Measurements from ENCODE around the gene NEDD4L. TPM values are rescaled to one million over a fixed set of nuclear protein-coding genes. Genes with fewer than 3 reads are reported as not detected.
A peak's percentile ranks its signal among the peaks of the same experiment; 100 is the strongest.

Gene NEDD4L
- total RNA-seq, 1 donor from 2014 or later: 93.9 TPM

GRCh38 chr18:58177896-58178470 is 134.0 kb downstream of the NEDD4L start:
- H3K27ac ChIP-seq (ENCODE audit: low read depth, low read length): no peak overlapping the region
- no peak overlapping the region for H3K4me2 ChIP-seq (ENCODE audit: low read length)
- no peak overlapping the region for H3K4me3 ChIP-seq (ENCODE audit: insufficient read depth, low read depth, low read length)
- FAIRE-seq (no peak), DNase-seq (ENCODE audit: low read depth) (no peak)
- H3K4me1 ChIP-seq (ENCODE audit: insufficient read depth, low read length): peaks cover 13% of the 10 kb centered on the region
- H3K4me3 Mint-ChIP-seq (ENCODE audit: unreplicated experiment): no peak overlapping the region
- H3K9me3 Mint-ChIP-seq (ENCODE audit: unreplicated experiment): no peaks in the 10 kb centered on the region
- no peak overlapping the region for H3K27ac Mint-ChIP-seq (ENCODE audit: unreplicated experiment)
- H2AFZ ChIP-seq (ENCODE audit: low read depth, low read length): no peak overlapping the region
- peaks cover 25% of the 10 kb centered on the region for H3K4me1 Mint-ChIP-seq (ENCODE audit: low read depth, unreplicated experiment)
- H3K36me3 ChIP-seq (ENCODE audit: insufficient read depth, low read length): no peaks in the 10 kb centered on the region
- H3K36me3 Mint-ChIP-seq (ENCODE audit: low read depth, unreplicated experiment): no peaks in the 10 kb centered on the region
- no peaks in the 10 kb centered on the region for H3K27me3 Mint-ChIP-seq (ENCODE audit: low read depth, unreplicated experiment)
- H4K20me1 ChIP-seq (ENCODE audit: insufficient read depth, low read length): no peaks in the 10 kb centered on the region
- no peak overlapping the region for H3K9ac ChIP-seq (ENCODE audit: low read length)
- H3K27me3 ChIP-seq (ENCODE audit: insufficient read depth, low read length): no peaks in the 10 kb centered on the region
- H3K9me3 ChIP-seq (ENCODE audit: insufficient read depth, low read depth, low read length): no peaks in the 10 kb centered on the region
- TF ChIP-seq, protein P1, sequence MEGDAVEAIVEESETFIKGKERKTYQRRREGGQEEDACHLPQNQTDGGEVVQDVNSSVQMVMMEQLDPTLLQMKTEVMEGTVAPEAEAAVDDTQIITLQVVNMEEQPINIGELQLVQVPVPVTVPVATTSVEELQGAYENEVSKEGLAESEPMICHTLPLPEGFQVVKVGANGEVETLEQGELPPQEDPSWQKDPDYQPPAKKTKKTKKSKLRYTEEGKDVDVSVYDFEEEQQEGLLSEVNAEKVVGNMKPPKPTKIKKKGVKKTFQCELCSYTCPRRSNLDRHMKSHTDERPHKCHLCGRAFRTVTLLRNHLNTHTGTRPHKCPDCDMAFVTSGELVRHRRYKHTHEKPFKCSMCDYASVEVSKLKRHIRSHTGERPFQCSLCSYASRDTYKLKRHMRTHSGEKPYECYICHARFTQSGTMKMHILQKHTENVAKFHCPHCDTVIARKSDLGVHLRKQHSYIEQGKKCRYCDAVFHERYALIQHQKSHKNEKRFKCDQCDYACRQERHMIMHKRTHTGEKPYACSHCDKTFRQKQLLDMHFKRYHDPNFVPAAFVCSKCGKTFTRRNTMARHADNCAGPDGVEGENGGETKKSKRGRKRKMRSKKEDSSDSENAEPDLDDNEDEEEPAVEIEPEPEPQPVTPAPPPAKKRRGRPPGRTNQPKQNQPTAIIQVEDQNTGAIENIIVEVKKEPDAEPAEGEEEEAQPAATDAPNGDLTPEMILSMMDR (IDR thresholded peaks at IDR 0.05; ENCODE audit: insufficient read depth, low read depth, low read length): no peak
- TF ChIP-seq EZH2 (IDR thresholded peaks at IDR 0.05; ENCODE audit: insufficient read depth, low read length): no peak
- no peaks in the 10 kb centered on the region for H3K79me2 ChIP-seq (ENCODE audit: insufficient read depth, low read length)

GRCh38 chr18:58178511-58178910 is 134.5 kb downstream of the NEDD4L start:
- no peaks in the 10 kb centered on the region for H3K27me3 ChIP-seq (ENCODE audit: insufficient read depth, low read length)
- no peak overlapping the region for H3K4me2 ChIP-seq (ENCODE audit: low read length)
- H3K36me3 ChIP-seq (ENCODE audit: insufficient read depth, low read length): no peaks in the 10 kb centered on the region
- Mint-ChIP-seq H3K27me3 (ENCODE audit: low read depth, unreplicated experiment) (no peaks in the 10 kb centered on the region), H3K27ac (ENCODE audit: unreplicated experiment) (no peak overlapping the region), H3K36me3 (ENCODE audit: low read depth, unreplicated experiment) (no peaks in the 10 kb centered on the region), H3K9me3 (ENCODE audit: unreplicated experiment) (no peaks in the 10 kb centered on the region), H3K4me3 (ENCODE audit: unreplicated experiment) (no peak overlapping the region), H3K4me1 (ENCODE audit: low read depth, unreplicated experiment) (peaks cover 25% of the 10 kb centered on the region)
- no peak for TF ChIP-seq EZH2 (IDR thresholded peaks at IDR 0.05; ENCODE audit: insufficient read depth, low read length)
- TF ChIP-seq, protein P1 (IDR thresholded peaks at IDR 0.05; ENCODE audit: insufficient read depth, low read depth, low read length): no peak
- H3K27ac ChIP-seq (ENCODE audit: low read depth, low read length): no peak overlapping the region
- no peaks in the 10 kb centered on the region for H3K79me2 ChIP-seq (ENCODE audit: insufficient read depth, low read length)
- H3K4me1 ChIP-seq (ENCODE audit: insufficient read depth, low read length): peaks cover 13% of the 10 kb centered on the region
- H2AFZ ChIP-seq (ENCODE audit: low read depth, low read length): no peak overlapping the region
- H3K9me3 ChIP-seq (ENCODE audit: insufficient read depth, low read depth, low read length): no peaks in the 10 kb centered on the region
- H3K4me3 ChIP-seq (ENCODE audit: insufficient read depth, low read depth, low read length): no peak overlapping the region
- peak; percentile 43 for FAIRE-seq
- peak; percentile 33 for DNase-seq (ENCODE audit: low read depth)
- H3K9ac ChIP-seq (ENCODE audit: low read length): no peak overlapping the region
- H4K20me1 ChIP-seq (ENCODE audit: insufficient read depth, low read length): no peaks in the 10 kb centered on the region

DNA sequence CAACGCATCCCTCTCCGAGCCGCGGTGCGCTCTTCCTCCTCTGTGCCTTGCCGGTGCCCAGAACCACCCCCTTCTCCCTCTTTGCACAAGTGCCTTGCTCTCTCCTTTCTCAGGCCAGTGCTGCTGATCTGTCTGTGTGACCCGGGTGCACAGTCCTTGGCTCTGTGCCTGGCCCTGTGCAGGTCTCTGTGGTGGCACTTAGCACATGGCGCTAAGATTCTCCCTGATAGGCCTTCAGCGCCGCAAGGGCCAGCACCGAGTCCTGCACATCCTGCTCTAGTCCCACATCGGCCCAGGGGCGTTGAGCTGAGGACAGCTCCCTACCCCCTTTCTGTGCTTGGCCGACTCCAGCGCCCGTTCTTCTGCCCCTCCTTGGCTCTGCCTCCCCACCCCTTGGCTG is 136.1 kb downstream of the NEDD4L start:
- Mint-ChIP-seq H3K9me3 (ENCODE audit: unreplicated experiment) (no peaks in the 10 kb centered on the region), H3K36me3 (ENCODE audit: low read depth, unreplicated experiment) (no peaks in the 10 kb centered on the region), H3K27me3 (ENCODE audit: low read depth, unreplicated experiment) (no peaks in the 10 kb centered on the region), H3K4me1 (ENCODE audit: low read depth, unreplicated experiment) (peaks cover 29% of the 10 kb centered on the region), H3K27ac (ENCODE audit: unreplicated experiment) (no peak overlapping the region), H3K4me3 (ENCODE audit: unreplicated experiment) (no peak overlapping the region)
- TF ChIP-seq EZH2 (IDR thresholded peaks at IDR 0.05; ENCODE audit: insufficient read depth, low read length): no peak
- TF ChIP-seq, protein P1 (IDR thresholded peaks at IDR 0.05; ENCODE audit: insufficient read depth, low read depth, low read length): no peak
- no peaks in the 10 kb centered on the region for H3K27me3 ChIP-seq (ENCODE audit: insufficient read depth, low read length)
- H3K36me3 ChIP-seq (ENCODE audit: insufficient read depth, low read length): no peaks in the 10 kb centered on the region
- H3K27ac ChIP-seq (ENCODE audit: low read depth, low read length): no peak overlapping the region
- H3K9ac ChIP-seq (ENCODE audit: low read length): no peak overlapping the region
- H3K4me1 ChIP-seq (ENCODE audit: insufficient read depth, low read length): peaks cover 17% of the 10 kb centered on the region
- H3K79me2 ChIP-seq (ENCODE audit: insufficient read depth, low read length): no peaks in the 10 kb centered on the region
- no peaks in the 10 kb centered on the region for H3K9me3 ChIP-seq (ENCODE audit: insufficient read depth, low read depth, low read length)
- FAIRE-seq (no peak), DNase-seq (ENCODE audit: low read depth) (no peak)
- no peaks in the 10 kb centered on the region for H4K20me1 ChIP-seq (ENCODE audit: insufficient read depth, low read length)
- no peak overlapping the region for H3K4me2 ChIP-seq (ENCODE audit: low read length)
- no peak overlapping the region for H2AFZ ChIP-seq (ENCODE audit: low read depth, low read length)
- H3K4me3 ChIP-seq (ENCODE audit: insufficient read depth, low read depth, low read length): no peak overlapping the region
